ENCODE results near the gene SMPX.
"Not testable (repeated sequence)": the region's sequence is repeated elsewhere in the genome, so short reads cannot be mapped to it uniquely, and the experiment has no call there.

Gene SMPX

GRCh38 chrX:21757960-21758359 is at the start of gene SMPX:
SMPX (minus strand) TSS chrX:21758116; CDS start chrX:21754290, 3,826 bp downstream.
- Histone ChIP-seq H3K27me3 (ENCODE audit: control insufficient read depth in 1 of 2, insufficient read depth in 2 of 2, low read length in 2 of 2) (no peaks in the 10 kb centered on the region), H3K9ac (ENCODE audit: low read length) (peak within 1 kb of the TSS; percentile 12), H3K4me1 (ENCODE audit: insufficient read depth, low read length) (no peaks in the 10 kb centered on the region), H3K27ac (ENCODE audit: low read depth, low read length) (peak within 1 kb of the TSS; percentile 22), H3K9me3 (ENCODE audit: low read length) (no peaks in the 10 kb centered on the region), H3K36me3 (ENCODE audit: insufficient read depth, low read length) (no peaks in the 10 kb centered on the region), H3K4me3 (ENCODE audit: low read depth in 1 of 2, low read length in 2 of 2) (peak within 1 kb of the TSS in 1 of 2 donors; percentile 32)

- H3K4me1 ChIP-seq (ENCODE audit: insufficient read depth, low read length), result peaks cover 5% of the 10 kb centered on the region
- H3K36me3 ChIP-seq (ENCODE audit: insufficient read depth, low read length), result no peaks in the 10 kb centered on the region
- no peak overlapping the region for H3K4me3 ChIP-seq (ENCODE audit: low read depth in 1 of 2, low read length in 2 of 2)
- H3K27me3 ChIP-seq (ENCODE audit: control insufficient read depth in 1 of 2, insufficient read depth in 2 of 2, low read length in 2 of 2), result no peaks in the 10 kb centered on the region
- H3K9me3 ChIP-seq (ENCODE audit: low read length), result peaks cover 3% of the 10 kb centered on the region
- no peak overlapping the region for H3K27ac ChIP-seq (ENCODE audit: low read depth, low read length)
- H3K9ac ChIP-seq (ENCODE audit: low read length), result no peak overlapping the region
These were observed 48.8 kb upstream of the SMPX start for GRCh38 chrX:21806691-21807090.

GRCh38 chrX:21802839-21803238 is 44.9 kb upstream of the SMPX start:
- H3K27ac ChIP-seq (ENCODE audit: low read depth, low read length), result no peak overlapping the region
- no peak overlapping the region for H3K9ac ChIP-seq (ENCODE audit: low read length)
- H3K36me3 ChIP-seq (ENCODE audit: insufficient read depth, low read length), result no peaks in the 10 kb centered on the region
- no peaks in the 10 kb centered on the region for H3K9me3 ChIP-seq (ENCODE audit: low read length)
- no peaks in the 10 kb centered on the region for H3K27me3 ChIP-seq (ENCODE audit: control insufficient read depth in 1 of 2, insufficient read depth in 2 of 2, low read length in 2 of 2)
- no peak overlapping the region for H3K4me3 ChIP-seq (ENCODE audit: low read depth in 1 of 2, low read length in 2 of 2)
- H3K4me1 ChIP-seq (ENCODE audit: insufficient read depth, low read length), result peaks cover 19% of the 10 kb centered on the region

- no peak overlapping the region for H3K9ac ChIP-seq (ENCODE audit: low read length)
- H3K4me3 ChIP-seq (ENCODE audit: low read depth in 1 of 2, low read length in 2 of 2), result no peak overlapping the region
- no peaks in the 10 kb centered on the region for H3K36me3 ChIP-seq (ENCODE audit: insufficient read depth, low read length)
- no peaks in the 10 kb centered on the region for H3K27me3 ChIP-seq (ENCODE audit: control insufficient read depth in 1 of 2, insufficient read depth in 2 of 2, low read length in 2 of 2)
- H3K9me3 ChIP-seq (ENCODE audit: low read length), result no peaks in the 10 kb centered on the region
- no peak overlapping the region for H3K27ac ChIP-seq (ENCODE audit: low read depth, low read length)
- H3K4me1 ChIP-seq (ENCODE audit: insufficient read depth, low read length), result peaks cover 19% of the 10 kb centered on the region
These were observed 44.2 kb upstream of the SMPX start for GRCh38 chrX:21802054-21802670.

GRCh38 chrX:21800344-21800770 is 42.4 kb upstream of the SMPX start:
- H3K27ac ChIP-seq (ENCODE audit: low read depth, low read length), result no peak overlapping the region
- no peak overlapping the region for H3K4me3 ChIP-seq (ENCODE audit: low read depth in 1 of 2, low read length in 2 of 2)
- no peaks in the 10 kb centered on the region for H3K9me3 ChIP-seq (ENCODE audit: low read length)
- H3K4me1 ChIP-seq (ENCODE audit: insufficient read depth, low read length), result peaks cover 19% of the 10 kb centered on the region
- no peaks in the 10 kb centered on the region for H3K36me3 ChIP-seq (ENCODE audit: insufficient read depth, low read length)
- no peak overlapping the region for H3K9ac ChIP-seq (ENCODE audit: low read length)
- H3K27me3 ChIP-seq (ENCODE audit: control insufficient read depth in 1 of 2, insufficient read depth in 2 of 2, low read length in 2 of 2), result no peaks in the 10 kb centered on the region

GRCh38 chrX:21799767-21800166 is 41.9 kb upstream of the SMPX start:
- H3K4me1 ChIP-seq (ENCODE audit: insufficient read depth, low read length), result peaks cover 19% of the 10 kb centered on the region
- no peaks in the 10 kb centered on the region for H3K36me3 ChIP-seq (ENCODE audit: insufficient read depth, low read length)
- no peaks in the 10 kb centered on the region for H3K27me3 ChIP-seq (ENCODE audit: control insufficient read depth in 1 of 2, insufficient read depth in 2 of 2, low read length in 2 of 2)
- no peak overlapping the region for H3K27ac ChIP-seq (ENCODE audit: low read depth, low read length)
- no peak overlapping the region for H3K9ac ChIP-seq (ENCODE audit: low read length)
- no peaks in the 10 kb centered on the region for H3K9me3 ChIP-seq (ENCODE audit: low read length)
- H3K4me3 ChIP-seq (ENCODE audit: low read depth in 1 of 2, low read length in 2 of 2), result no peak overlapping the region

GRCh38 chrX:21798677-21799219 is 40.8 kb upstream of the SMPX start:
- no peak overlapping the region for H3K4me3 ChIP-seq (ENCODE audit: low read depth in 1 of 2, low read length in 2 of 2)
- no peaks in the 10 kb centered on the region for H3K27me3 ChIP-seq (ENCODE audit: control insufficient read depth in 1 of 2, insufficient read depth in 2 of 2, low read length in 2 of 2)
- H3K27ac ChIP-seq (ENCODE audit: low read depth, low read length), result no peak overlapping the region

GRCh38 chrX:21781976-21782375 is 24.1 kb upstream of the SMPX start:
- H3K4me1 ChIP-seq (ENCODE audit: insufficient read depth, low read length), result no peaks in the 10 kb centered on the region
- no peaks in the 10 kb centered on the region for H3K9me3 ChIP-seq (ENCODE audit: low read length)
- H3K4me3 ChIP-seq (ENCODE audit: low read depth in 1 of 2, low read length in 2 of 2), result no peak overlapping the region
- H3K27me3 ChIP-seq (ENCODE audit: control insufficient read depth in 1 of 2, insufficient read depth in 2 of 2, low read length in 2 of 2), result no peaks in the 10 kb centered on the region
- H3K36me3 ChIP-seq (ENCODE audit: insufficient read depth, low read length), result no peaks in the 10 kb centered on the region
- H3K27ac ChIP-seq (ENCODE audit: low read depth, low read length), result no peak overlapping the region
- H3K9ac ChIP-seq (ENCODE audit: low read length), result no peak overlapping the region

More at GRCh38 chrX:21798677-21799219, 40.8 kb upstream of the SMPX start:
- no peaks in the 10 kb centered on the region for H3K9me3 ChIP-seq (ENCODE audit: low read length)
- no peaks in the 10 kb centered on the region for H3K36me3 ChIP-seq (ENCODE audit: insufficient read depth, low read length)
- H3K4me1 ChIP-seq (ENCODE audit: insufficient read depth, low read length), result peaks cover 19% of the 10 kb centered on the region
- no peak overlapping the region for H3K9ac ChIP-seq (ENCODE audit: low read length)

- Histone ChIP-seq H3K9ac (ENCODE audit: low read length) (no peak overlapping the region), H3K4me3 (ENCODE audit: low read depth in 1 of 2, low read length in 2 of 2) (no peak overlapping the region), H3K36me3 (ENCODE audit: insufficient read depth, low read length) (no peaks in the 10 kb centered on the region)
These were observed 23.6 kb upstream of the SMPX start for GRCh38 chrX:21781525-21781924.

GRCh38 chrX:21779095-21779494 is 21.2 kb upstream of the SMPX start:
- H3K27me3 ChIP-seq (ENCODE audit: control insufficient read depth in 1 of 2, insufficient read depth in 2 of 2, low read length in 2 of 2), result no peaks in the 10 kb centered on the region
- no peak overlapping the region for H3K27ac ChIP-seq (ENCODE audit: low read depth, low read length)
- H3K9ac ChIP-seq (ENCODE audit: low read length), result no peak overlapping the region
- H3K4me3 ChIP-seq (ENCODE audit: low read depth in 1 of 2, low read length in 2 of 2), result no peak overlapping the region
- no peaks in the 10 kb centered on the region for H3K36me3 ChIP-seq (ENCODE audit: insufficient read depth, low read length)
- H3K4me1 ChIP-seq (ENCODE audit: insufficient read depth, low read length), result no peaks in the 10 kb centered on the region
- no peaks in the 10 kb centered on the region for H3K9me3 ChIP-seq (ENCODE audit: low read length)

More at GRCh38 chrX:21781525-21781924, 23.6 kb upstream of the SMPX start:
- Histone ChIP-seq H3K9me3 (ENCODE audit: low read length) (no peaks in the 10 kb centered on the region), H3K27me3 (ENCODE audit: control insufficient read depth in 1 of 2, insufficient read depth in 2 of 2, low read length in 2 of 2) (no peaks in the 10 kb centered on the region), H3K27ac (ENCODE audit: low read depth, low read length) (no peak overlapping the region), H3K4me1 (ENCODE audit: insufficient read depth, low read length) (no peaks in the 10 kb centered on the region)

GRCh38 chrX:21778236-21778635 is 20.3 kb upstream of the SMPX start:
- no peak overlapping the region for H3K27ac ChIP-seq (ENCODE audit: low read depth, low read length)
- H3K36me3 ChIP-seq (ENCODE audit: insufficient read depth, low read length), result no peaks in the 10 kb centered on the region
- H3K4me3 ChIP-seq (ENCODE audit: low read depth in 1 of 2, low read length in 2 of 2), result no peak overlapping the region
- H3K9me3 ChIP-seq (ENCODE audit: low read length), result no peaks in the 10 kb centered on the region
- H3K27me3 ChIP-seq (ENCODE audit: control insufficient read depth in 1 of 2, insufficient read depth in 2 of 2, low read length in 2 of 2), result no peaks in the 10 kb centered on the region
- no peak overlapping the region for H3K9ac ChIP-seq (ENCODE audit: low read length)
- no peaks in the 10 kb centered on the region for H3K4me1 ChIP-seq (ENCODE audit: insufficient read depth, low read length)

- H3K9ac ChIP-seq (ENCODE audit: low read length); H3K27me3 ChIP-seq (ENCODE audit: control insufficient read depth in 1 of 2, insufficient read depth in 2 of 2, low read length in 2 of 2); H3K9me3 ChIP-seq (ENCODE audit: low read length); H3K4me1 ChIP-seq (ENCODE audit: insufficient read depth, low read length); H3K27ac ChIP-seq (ENCODE audit: low read depth, low read length); H3K36me3 ChIP-seq (ENCODE audit: insufficient read depth, low read length); H3K4me3 ChIP-seq (ENCODE audit: low read depth in 1 of 2, low read length in 2 of 2): not testable (repeated sequence)
These were observed 17.2 kb upstream of the SMPX start for GRCh38 chrX:21775128-21775527.
